GM12878 (cell line): ENCODE results near the gene FIBCD1. TPM values are rescaled to one million over a fixed set of nuclear protein-coding genes. Genes with fewer than 3 reads are reported as not detected.
A peak's percentile ranks its signal among the peaks of the same experiment; 100 is the strongest.

Experiments
- ATAC-seq: fragments of 200-7000 bp; cut with Tn5 transposase; 3 replicates; pipeline ENCODE4 v1.9.1; 2020; ENCODE audit warnings: mild to moderate bottlenecking, moderate library complexity
- BruUV-seq: library from RNA; stranded (reverse); fragments of 400-500 nt; replicated peaks from 2 replicates; lab custom pipeline; 2021; lab: Mats Ljungman, UMichigan
- CTCF ChIA-PET: fragments of 300-600 bp; sonication (Branson Sonifier 250); formaldehyde crosslinking; extraction: SDS; loops from one replicate; lab custom pipeline; 2021; ENCODE audit warnings: inconsistent platforms; lab: Yijun Ruan, JAX
- POLR2A ChIA-PET: fragments of 350-600 bp; formaldehyde crosslinking; extraction: SDS; loops from one replicate; lab custom pipeline; 2021; ENCODE audit warnings: inconsistent platforms; lab: Charles Lee
- RAD21 ChIA-PET: fragments of 300-600 bp; sonication (Branson Sonifier 250); formaldehyde crosslinking; loops from one replicate; lab custom pipeline; 2023; ENCODE audit warnings: antibody characterized with exemption; ENCODE audit not compliant: unreplicated experiment; lab: Charles Lee
- SMC1A ChIA-PET: fragments of 300-600 bp; sonication (Branson Sonifier 250); formaldehyde crosslinking; loops from one replicate; lab custom pipeline; 2023; ENCODE audit not compliant: unreplicated experiment, uncharacterized antibody; lab: Charles Lee
- DNase-seq: peaks from one replicate; pipeline ENCODE4 v3.0.0-alpha.2; 2011; ENCODE audit warnings: low read depth, low spot score
- FAIRE-seq: peaks from 3 replicates; lab custom pipeline; 2011; peaks lifted over from hg19 to GRCh38; lab: Jason Lieb, UNC
- H2AFZ ChIP-seq: 2 replicates; pipeline ENCODE4 v1.6.0; 2011; ENCODE audit warnings: low read depth, low read length, control low read depth; ENCODE audit not compliant: control insufficient read depth
- H3K27ac ChIP-seq: 2 replicates; pipeline ENCODE4 v1.5.1; 2011; ENCODE audit warnings: control low read depth; ENCODE audit not compliant: control insufficient read depth, insufficient read depth
- H3K27me3 ChIP-seq, 2 experiments: replicated peaks in 1 of 2; 2 replicates each; pipeline versions ENCODE4 v1.6.0 to v1.6.1; 2011; ENCODE audit warnings: low read length in 1 of 2; ENCODE audit not compliant: control insufficient read depth in 2 of 2, insufficient read depth in 2 of 2
- H3K36me3 ChIP-seq, 2 experiments: 2 replicates each; pipeline ENCODE4 v1.5.1; 2011; ENCODE audit warnings: low read length in 1 of 2; ENCODE audit not compliant: control insufficient read depth in 2 of 2, insufficient read depth in 2 of 2
- H3K4me1 ChIP-seq: 2 replicates; pipeline ENCODE4 v1.6.1; 2011; ENCODE audit warnings: mild to moderate bottlenecking, low read length, moderate library complexity, mixed read lengths; ENCODE audit not compliant: control insufficient read depth, insufficient read depth
- H3K4me2 ChIP-seq: 2 replicates; pipeline ENCODE4 v1.6.0; 2011; ENCODE audit warnings: control low read depth; ENCODE audit not compliant: control insufficient read depth, insufficient read depth
- H3K4me3 ChIP-seq: fragments of 200-600 bp; sonication (generic); 2 replicates; pipeline ENCODE4 v1.5.1; 2016
- H3K79me2 ChIP-seq: 2 replicates; pipeline ENCODE4 v1.6.0; 2011; ENCODE audit warnings: low read length; ENCODE audit not compliant: control insufficient read depth, insufficient read depth
- H3K9ac ChIP-seq: 2 replicates; pipeline ENCODE4 v1.8.0; 2011; ENCODE audit warnings: low read length, control low read depth, mixed read lengths; ENCODE audit not compliant: control insufficient read depth, insufficient read depth
- H3K9me3 ChIP-seq: replicated peaks from 3 replicates; pipeline ENCODE4 v1.5.1; 2011; ENCODE audit warnings: mild to moderate bottlenecking, low read length; ENCODE audit not compliant: control insufficient read depth, insufficient read depth
- H4K20me1 ChIP-seq: 2 replicates; pipeline ENCODE4 v1.6.0; 2011; ENCODE audit not compliant: control insufficient read depth, insufficient read depth
- ATF2 ChIP-seq: IDR thresholded peaks from 2 replicates; pipeline ENCODE4 v1.6.1; 2012; ENCODE audit warnings: low read length, inconsistent platforms
- MLLT1 ChIP-seq: fragments of 450-650 bp; IDR thresholded peaks from 2 replicates; pipeline ENCODE4 v1.6.1; 2016; ENCODE audit warnings: mild to moderate bottlenecking
- NBN ChIP-seq: fragments of 450-650 bp; IDR thresholded peaks from 2 replicates; pipeline ENCODE4 v1.6.1; 2016
- RB1 ChIP-seq: fragments of 450-650 bp; formaldehyde crosslinking; IDR thresholded peaks from 2 replicates; pipeline ENCODE4 v1.6.1; 2017; ENCODE audit warnings: mild to moderate bottlenecking, borderline replicate concordance
- RFX5 ChIP-seq: IDR thresholded peaks from 2 replicates; pipeline ENCODE4 v1.6.1; 2011; ENCODE audit warnings: low read depth, low read length, improper control_type of control experiment
- RUNX3 ChIP-seq: IDR thresholded peaks from 2 replicates; pipeline ENCODE4 v1.6.1; 2012; ENCODE audit warnings: low read length, inconsistent platforms
- WRNIP1 ChIP-seq: IDR thresholded peaks from 2 replicates; pipeline ENCODE4 v1.6.1; 2011; ENCODE audit warnings: low read depth, low read length, improper control_type of control experiment, borderline replicate concordance
- ZNF592 ChIP-seq: fragments of 450-650 bp; IDR thresholded peaks from 2 replicates; pipeline ENCODE4 v1.6.1; 2017; ENCODE audit warnings: mild to moderate bottlenecking, moderate library complexity
- ZNF687 ChIP-seq: fragments of 450-650 bp; IDR thresholded peaks from 2 replicates; pipeline ENCODE4 v1.6.1; 2017; ENCODE audit warnings: mild to moderate bottlenecking, moderate library complexity
- WGBS: methylation state at CpG from one replicate; pipeline ENCODE4 v1.1.6; 2016; ENCODE audit warnings: low lambda C conversion rate; ENCODE audit not compliant: insufficient replicate concordance, insufficient coverage; ENCODE audit errors: missing lambda C conversion rate; 5-methylcytosine and 5-hydroxymethylcytosine counted together
- in situ Hi-C: fragments of 300-500 bp; cut with MboI; formaldehyde crosslinking; loops from 9 replicates; pipeline ENCODE4 v1.14.3; 2018; ENCODE audit warnings: mixed read lengths
- intact Hi-C: fragments of 100-400 bp; cut with micrococcal nuclease; formaldehyde crosslinking; loops from one replicate; pipeline ENCODE4 v1.14.2; 2022; ENCODE audit not compliant: unreplicated experiment
- polyA plus RNA-seq, 11 experiments: library from polyadenylated mRNA; depleted of rRNA in 4 of 11; unstranded in 6 of 11; stranded (reverse) in 5 of 11; fragments of >200 nt; fragmentation: Nextera tagmentation in 4 of 11; fragmentation: Illumina TruSeq in 1 of 11; extraction: Ambion mirVana in 4 of 11; extraction: Trizol in 1 of 11; gene quantifications; 1 replicate in 1 of 11; 2 replicates in 10 of 11; pipeline versions ENCODE4 v1.2.1 to v1.2.3, GENCODE V29; 2011 to 2016; ENCODE audit warnings: inconsistent platforms in 2 of 11, missing spikeins in 2 of 11, low read depth in 1 of 11
- total RNA-seq, 4 experiments: library from RNA; depleted of rRNA in 3 of 4; stranded (reverse); fragments of >200 nt in 3 of 4; fragmentation: Illumina TruSeq in 1 of 4; extraction: Trizol in 1 of 4; gene quantifications; 2 replicates each; pipeline versions ENCODE4 v1.2.1 to v1.2.3, GENCODE V29; 2013 to 2021
- TF ChIP-seq, protein P1 (sequence below): IDR thresholded peaks from 2 replicates; pipeline ENCODE4 v1.6.1; 2012; ENCODE audit warnings: low read depth, low read length, improper control_type of control experiment

FIBCD1 gene
- total and polyA plus RNA-seq, 10 of the 15 experiments (the other 5 are each of a cell fraction or from before 2014, with no cell fraction given): 0.04 to 0.95 (median 0.25) TPM; not detected in 6

GRCh38 chr9:130914417-130915095 is 24.5 kb downstream of the FIBCD1 start:
- SMC1A ChIA-PET: no interaction called here

More at GRCh38 chr9:130914417-130915095, 24.5 kb downstream of the FIBCD1 start:
- CTCF ChIA-PET: interaction anchor here (0.7 to 1.1 kb wide), 2 partner anchors 50 to 215 kb away, joined by 3 read pairs; no protein-coding TSS in a partner anchor
- 38% methylated on average over 24 of the region's 24 CpGs for WGBS
- Histone ChIP-seq H3K4me3 (no peak overlapping the region), H3K27me3 (no peaks in the 10 kb centered on the region), H3K79me2 (no peaks in the 10 kb centered on the region), H3K36me3 (no peaks in the 10 kb centered on the region), H3K27ac (no peak overlapping the region), H3K9me3 (no peaks in the 10 kb centered on the region), H3K9ac (no peak overlapping the region), H4K20me1 (no peaks in the 10 kb centered on the region), H2AFZ (no peak overlapping the region), H3K4me1 (no peaks in the 10 kb centered on the region), H3K4me2 (no peak overlapping the region)
- intact Hi-C loops (no loop called here), in situ Hi-C loops (no loop called here)
- no TSS peak for BruUV-seq
- no peak for FAIRE-seq
- DNase-seq: no peak
- RAD21 ChIA-PET: no interaction called here
- POLR2A ChIA-PET: no interaction called here
- TF ChIP-seq RB1 (no peak), RUNX3 (no peak), WRNIP1 (no peak), ZNF592 (no peak), ATF2 (no peak), NBN (no peak), RFX5 (no peak), MLLT1 (no peak), ZNF687 (no peak)
- TF ChIP-seq, protein P1, sequence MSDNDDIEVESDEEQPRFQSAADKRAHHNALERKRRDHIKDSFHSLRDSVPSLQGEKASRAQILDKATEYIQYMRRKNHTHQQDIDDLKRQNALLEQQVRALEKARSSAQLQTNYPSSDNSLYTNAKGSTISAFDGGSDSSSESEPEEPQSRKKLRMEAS: no peak
- ATAC-seq: peak; percentile 21; the same call in 2 of the 3 replicates
